ENCODE data around the gene KRTAP10-4. TPM values are rescaled to one million over a fixed set of nuclear protein-coding genes. Genes with fewer than 3 reads are reported as not detected.

KRTAP10-4 gene, protein sequence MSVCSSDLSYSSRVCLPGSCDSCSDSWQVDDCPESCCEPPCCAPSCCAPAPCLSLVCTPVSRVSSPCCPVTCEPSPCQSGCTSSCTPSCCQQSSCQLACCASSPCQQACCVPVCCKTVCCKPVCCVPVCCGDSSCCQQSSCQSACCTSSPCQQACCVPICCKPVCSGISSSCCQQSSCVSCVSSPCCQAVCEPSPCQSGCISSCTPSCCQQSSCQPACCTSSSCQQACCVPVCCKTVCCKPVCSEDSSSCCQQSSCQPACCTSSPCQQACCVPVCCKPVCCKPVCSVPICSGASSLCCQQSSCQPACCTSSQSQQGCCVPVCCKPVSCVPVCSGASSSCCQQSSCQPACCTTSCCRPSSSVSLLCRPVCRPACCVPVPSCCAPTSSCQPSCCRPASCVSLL
- total RNA-seq: not detected in 2 replicates

DNA sequence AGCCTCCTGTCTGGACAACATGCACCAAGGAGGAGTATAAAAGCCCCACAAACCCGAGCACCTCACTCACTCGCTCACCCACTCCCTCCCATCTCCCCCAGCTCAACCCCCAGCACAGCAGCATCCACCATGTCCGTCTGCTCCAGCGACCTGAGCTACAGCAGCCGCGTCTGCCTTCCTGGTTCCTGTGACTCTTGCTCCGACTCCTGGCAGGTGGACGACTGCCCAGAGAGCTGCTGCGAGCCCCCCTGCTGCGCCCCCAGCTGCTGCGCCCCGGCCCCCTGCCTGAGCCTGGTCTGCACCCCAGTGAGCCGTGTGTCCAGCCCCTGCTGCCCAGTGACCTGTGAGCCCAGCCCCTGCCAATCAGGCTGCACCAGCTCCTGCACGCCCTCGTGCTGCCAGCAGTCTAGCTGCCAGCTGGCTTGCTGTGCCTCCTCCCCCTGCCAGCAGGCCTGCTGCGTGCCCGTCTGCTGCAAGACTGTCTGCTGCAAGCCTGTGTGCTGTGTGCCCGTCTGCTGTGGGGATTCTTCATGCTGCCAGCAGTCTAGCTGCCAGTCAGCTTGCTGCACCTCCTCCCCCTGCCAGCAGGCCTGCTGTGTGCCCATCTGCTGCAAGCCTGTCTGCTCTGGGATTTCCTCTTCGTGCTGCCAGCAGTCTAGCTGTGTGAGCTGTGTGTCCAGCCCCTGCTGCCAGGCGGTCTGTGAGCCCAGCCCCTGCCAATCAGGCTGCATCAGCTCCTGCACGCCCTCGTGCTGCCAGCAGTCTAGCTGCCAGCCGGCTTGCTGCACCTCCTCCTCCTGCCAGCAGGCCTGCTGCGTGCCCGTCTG lies at the start of gene KRTAP10-4:
KRTAP10-4 (plus strand) TSS at position 100 of the 827 bp plus-strand sequence; CDS start at position 130, 30 bp downstream.

DNA sequence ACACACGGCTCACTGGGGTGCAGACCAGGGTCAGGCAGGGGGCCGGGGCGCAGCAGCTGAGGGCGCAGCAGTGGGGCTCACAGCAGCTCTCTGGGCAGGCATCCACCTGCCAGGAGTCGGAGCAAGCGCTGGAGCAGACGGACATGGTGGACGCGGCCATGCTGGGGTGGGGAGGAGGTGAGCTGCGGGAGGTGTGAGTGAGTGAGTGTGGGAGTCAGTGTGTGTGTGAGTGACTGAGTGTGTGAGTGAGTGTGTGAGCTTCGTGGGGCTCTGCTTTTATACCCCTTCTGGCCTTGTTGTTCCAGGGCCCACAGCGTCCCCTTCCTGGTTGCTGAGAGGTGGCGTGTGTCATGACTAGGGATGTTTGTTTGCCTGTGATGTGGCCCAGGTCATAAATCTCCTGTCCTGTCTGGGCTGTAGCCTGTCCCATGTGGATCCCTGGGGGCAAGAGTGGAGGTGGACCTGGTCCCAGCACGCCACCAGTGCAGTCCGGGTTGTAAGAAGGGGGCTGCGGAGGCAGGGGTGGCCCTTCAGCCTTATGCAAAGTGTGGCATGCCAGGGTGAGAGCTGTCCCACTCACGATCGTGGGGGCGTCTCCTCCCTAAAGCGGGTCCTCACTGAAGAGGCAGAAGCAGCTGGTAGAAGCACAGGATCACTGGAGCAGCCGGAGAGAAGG lies 33.4 kb upstream of the KRTAP10-4 start, which contains the start of gene KRTAP10-1:
KRTAP10-1 (minus strand) TSS at position 205 of the 676 bp plus-strand sequence; CDS start at position 160, 45 bp downstream.

DNA sequence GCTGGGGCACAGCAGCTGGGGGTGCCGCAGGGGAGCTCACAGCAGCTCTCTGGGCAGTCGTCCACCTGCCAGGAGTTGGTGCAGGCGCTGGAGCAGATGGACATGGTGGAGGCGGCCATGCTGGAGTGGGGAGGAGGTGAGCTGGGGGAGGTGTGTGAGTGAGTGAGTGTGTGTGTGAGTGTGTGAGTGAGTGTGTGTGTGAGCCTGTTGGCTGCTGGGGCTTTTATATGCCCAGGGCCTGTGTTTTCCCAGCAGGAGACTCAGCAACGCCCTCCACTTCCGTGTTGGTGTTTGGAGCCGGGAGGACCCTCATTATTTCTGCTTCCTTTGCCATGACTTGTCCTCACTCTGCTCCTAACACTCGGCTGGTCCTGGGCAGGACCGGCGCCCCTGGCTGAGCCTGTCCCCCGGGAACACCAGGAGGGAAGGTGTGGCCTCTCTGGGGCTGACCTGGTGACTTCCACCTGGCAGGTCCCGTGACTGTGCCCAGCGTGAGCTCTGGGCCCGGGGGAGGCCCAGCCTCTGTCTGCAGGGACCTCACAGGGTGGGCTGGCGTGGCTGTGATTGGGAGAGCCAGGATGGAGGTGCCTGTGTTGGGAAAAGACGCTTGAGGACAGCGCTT lies 22.1 kb upstream of the KRTAP10-4 start, which contains the start of gene KRTAP10-2:
KRTAP10-2 (minus strand) TSS at position 166 of the 622 bp plus-strand sequence; CDS start at position 119, 47 bp downstream.

DNA sequence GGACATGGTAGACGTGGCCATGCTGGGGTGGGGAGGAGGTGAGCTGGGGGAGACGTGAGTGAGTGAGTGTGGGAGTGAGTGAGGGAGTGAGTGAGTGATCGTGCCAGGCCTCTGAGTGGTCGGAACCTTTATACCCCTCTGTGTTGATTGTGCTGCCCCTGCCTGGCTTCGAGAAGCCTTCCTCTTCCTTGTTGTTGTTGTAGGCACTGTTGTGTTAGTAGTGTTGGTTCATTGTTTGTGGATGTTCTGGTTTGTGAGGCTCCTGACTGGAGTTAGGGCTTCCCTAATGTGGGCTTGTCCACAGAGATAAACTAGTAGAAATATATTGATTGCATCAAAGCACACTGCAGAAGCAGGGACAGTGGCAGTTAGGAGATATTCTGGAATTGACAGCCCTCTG lies 14.8 kb upstream of the KRTAP10-4 start, which contains the start of gene KRTAP10-3:
KRTAP10-3 (minus strand) TSS at position 101 of the 400 bp plus-strand sequence; CDS start at position 21, 80 bp downstream.

DNA sequence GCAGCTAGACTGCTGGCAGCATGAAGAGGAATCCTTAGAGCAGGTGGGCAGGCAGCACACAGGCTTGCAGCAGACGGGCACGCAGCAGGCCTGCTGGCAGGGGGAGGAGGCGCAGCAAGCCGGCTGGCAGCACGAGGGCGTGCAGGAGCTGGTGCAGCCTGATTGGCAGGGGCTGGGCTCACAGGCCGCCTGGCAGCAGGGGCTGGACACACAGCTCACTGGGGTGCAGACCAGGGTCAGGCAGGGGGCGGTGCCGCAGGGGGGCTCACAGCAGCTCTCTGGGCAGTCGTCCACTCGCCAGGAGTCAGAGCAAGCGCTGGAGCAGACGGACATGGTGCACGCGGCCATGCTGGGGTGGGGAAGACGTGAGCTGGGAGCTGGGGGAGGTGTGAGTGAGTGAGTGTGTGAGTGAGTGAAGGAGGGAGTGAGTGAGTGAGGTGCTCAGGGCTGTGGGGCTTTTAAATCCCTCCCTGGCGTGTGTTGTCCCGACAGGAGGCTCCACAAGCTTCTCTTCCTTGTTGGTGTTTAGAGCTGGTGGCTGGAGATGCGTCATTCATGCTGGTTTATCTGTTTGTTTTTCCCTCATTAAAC lies 6.8 kb downstream of the KRTAP10-4 start, which contains the start of gene KRTAP10-5:
KRTAP10-5 (minus strand) TSS at position 374 of the 591 bp plus-strand sequence; CDS start at position 348, 26 bp downstream.

DNA sequence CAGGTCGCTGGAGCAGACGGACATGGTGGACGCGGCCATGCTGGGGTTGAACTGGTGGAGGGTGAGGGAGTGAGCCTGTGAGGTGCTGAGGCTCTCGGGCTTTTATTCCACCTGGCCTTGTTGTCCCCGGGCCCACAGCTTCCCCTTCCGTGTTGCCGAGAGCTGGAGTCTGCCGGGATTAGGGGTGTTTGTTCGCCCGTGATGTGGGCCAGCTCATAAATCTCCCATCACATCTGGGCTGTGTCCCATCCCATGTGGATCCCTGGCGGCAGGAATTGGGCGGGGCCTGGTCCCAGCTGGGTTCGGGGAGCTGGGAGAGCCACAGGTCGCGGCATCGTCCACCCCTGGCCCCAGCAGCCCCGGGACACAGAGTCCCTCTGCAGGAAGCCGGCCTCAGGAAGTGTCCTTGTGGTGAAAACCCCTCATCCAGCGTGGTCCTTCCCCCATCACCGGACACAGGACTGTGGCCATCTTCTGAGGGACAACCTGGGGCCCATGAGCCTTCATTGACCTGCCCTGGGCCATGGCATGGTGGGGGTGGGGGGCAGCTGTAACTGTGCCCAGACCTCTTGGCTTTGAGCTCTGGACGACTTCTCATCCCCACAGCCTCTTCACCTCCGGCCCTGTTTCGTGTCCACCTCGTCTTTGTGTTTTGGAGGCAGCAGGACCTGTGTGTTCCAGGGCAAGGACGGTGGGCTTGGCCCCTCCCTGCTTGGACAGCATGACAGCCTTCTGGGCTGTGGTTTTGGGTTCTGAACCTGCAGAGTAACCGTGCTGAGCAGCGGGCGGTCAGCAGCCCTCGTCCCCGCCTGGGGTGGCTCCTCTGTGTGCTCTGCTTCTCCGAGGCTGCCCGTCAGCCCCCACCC lies 19.1 kb downstream of the KRTAP10-4 start, which contains the start of gene KRTAP10-6:
KRTAP10-6 (minus strand) TSS at position 60 of the 866 bp plus-strand sequence; CDS start at position 39, 21 bp downstream.

DNA sequence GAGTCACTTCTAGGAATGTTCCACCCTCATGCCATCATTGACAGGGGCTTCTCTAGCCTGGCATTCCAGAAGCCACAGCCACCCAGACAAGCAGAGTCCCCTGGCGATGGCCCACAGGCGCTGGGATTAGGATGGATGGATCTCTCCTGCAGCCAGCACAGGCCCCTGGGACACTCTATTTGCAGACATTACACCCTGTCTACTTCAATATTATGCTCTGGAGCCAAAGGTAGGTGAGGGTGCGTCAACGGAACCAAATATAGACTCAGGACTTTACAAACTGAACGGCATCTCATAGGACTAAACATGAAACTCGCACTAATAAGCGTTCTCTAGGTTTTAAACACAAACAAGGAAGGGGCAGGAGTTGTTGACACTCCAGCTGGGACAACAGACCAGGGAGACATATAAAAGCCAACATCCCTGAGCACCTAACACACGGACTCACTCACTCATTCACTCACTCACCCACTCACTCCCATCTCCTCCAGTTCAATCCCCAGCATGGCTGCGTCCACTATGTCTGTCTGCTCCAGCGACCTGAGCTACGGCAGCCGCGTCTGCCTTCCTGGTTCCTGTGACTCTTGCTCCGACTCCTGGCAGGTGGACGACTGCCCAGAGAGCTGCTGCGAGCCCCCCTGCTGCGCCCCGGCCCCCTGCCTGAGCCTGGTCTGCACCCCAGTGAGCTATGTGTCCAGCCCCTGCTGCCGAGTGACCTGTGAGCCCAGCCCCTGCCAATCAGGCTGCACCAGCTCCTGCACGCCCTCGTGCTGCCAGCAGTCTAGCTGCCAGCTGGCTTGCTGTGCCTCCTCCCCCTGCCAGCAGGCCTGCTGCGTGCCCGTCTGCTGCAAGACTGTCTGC lies 26.8 kb downstream of the KRTAP10-4 start, which contains the start of gene KRTAP10-7:
KRTAP10-7 (plus strand) TSS at position 480 of the 861 bp plus-strand sequence; CDS start at position 505, 25 bp downstream.

DNA sequence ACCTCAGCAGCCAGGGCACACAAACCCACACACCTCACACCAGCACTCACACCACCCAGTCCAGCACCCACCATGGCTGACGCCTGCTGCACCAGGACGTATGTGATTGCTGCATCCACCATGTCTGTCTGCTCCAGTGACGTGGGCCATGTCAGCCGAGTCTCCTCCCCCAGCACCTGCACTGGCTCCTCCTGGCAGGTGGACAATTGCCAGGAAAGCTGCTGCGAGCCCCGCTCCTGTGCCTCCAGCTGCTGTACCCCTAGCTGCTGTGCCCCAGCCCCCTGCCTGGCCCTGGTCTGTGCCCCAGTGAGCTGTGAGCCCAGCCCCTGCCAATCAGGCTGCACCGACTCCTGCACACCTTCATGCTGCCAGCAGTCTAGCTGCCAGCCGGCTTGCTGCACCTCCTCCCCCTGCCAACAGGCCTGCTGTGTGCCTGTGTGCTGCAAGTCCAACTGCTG lies 38.5 kb downstream of the KRTAP10-4 start, which contains the start of gene KRTAP10-8:
KRTAP10-8 (plus strand) TSS at position 51 of the 458 bp plus-strand sequence; CDS start at position 73, 22 bp downstream.

Other genes with a start within 250 kb of the KRTAP10-4 start
- 10.0 and 20.1 TPM in 2 replicates for gene CFAP410, start 234.3 kb upstream of the KRTAP10-4 start, total RNA-seq
- under 0.01 and 0.29 TPM in 2 replicates for gene TRPM2, start 220.1 kb upstream of the KRTAP10-4 start, total RNA-seq
- gene LRRC3, start 118.2 kb upstream of the KRTAP10-4 start, total RNA-seq: 0.29 and 0.66 TPM in 2 replicates
- not detected in 2 replicates for gene KRTAP10-1, start 33.5 kb upstream of the KRTAP10-4 start, total RNA-seq
- gene KRTAP10-2, start 22.2 kb upstream of the KRTAP10-4 start, total RNA-seq: not detected in 2 replicates
- not detected in 2 replicates for gene KRTAP10-3, start 14.9 kb upstream of the KRTAP10-4 start, total RNA-seq
- gene KRTAP10-5, start 6.9 kb downstream of the KRTAP10-4 start, total RNA-seq: not detected in 2 replicates
- not detected in 2 replicates for gene KRTAP10-6, start 18.8 kb downstream of the KRTAP10-4 start, total RNA-seq
- not detected in 2 replicates for gene KRTAP10-7, start 26.9 kb downstream of the KRTAP10-4 start, total RNA-seq
- gene KRTAP10-8, start 38.4 kb downstream of the KRTAP10-4 start, total RNA-seq: not detected in 2 replicates
- gene KRTAP10-9, start 53.4 kb downstream of the KRTAP10-4 start, total RNA-seq: not detected in 2 replicates
- gene KRTAP10-10, start 63.6 kb downstream of the KRTAP10-4 start, total RNA-seq: not detected in 2 replicates
- gene KRTAP10-11, start 72.7 kb downstream of the KRTAP10-4 start, total RNA-seq: not detected in 2 replicates
- not detected in 2 replicates for gene KRTAP12-4, start 80.9 kb downstream of the KRTAP10-4 start, total RNA-seq
- not detected in 2 replicates for gene KRTAP12-3, start 84.2 kb downstream of the KRTAP10-4 start, total RNA-seq
- gene KRTAP12-2, start 93.2 kb downstream of the KRTAP10-4 start, total RNA-seq: not detected in 2 replicates
- gene KRTAP12-1, start 108.4 kb downstream of the KRTAP10-4 start, total RNA-seq: not detected in 2 replicates
- gene KRTAP10-12, start 123.4 kb downstream of the KRTAP10-4 start, total RNA-seq: not detected in 2 replicates
- gene TSPEAR, start 137.8 kb downstream of the KRTAP10-4 start, total RNA-seq: not detected in 2 replicates
- 83.2 and 95.3 TPM in 2 replicates for gene UBE2G2, start 228.1 kb downstream of the KRTAP10-4 start, total RNA-seq
- gene SUMO3, start 244.3 kb downstream of the KRTAP10-4 start, total RNA-seq: 65.9 and 105 TPM in 2 replicates